Measurements from ENCODE around the gene HTT.
A peak's percentile ranks its signal among the peaks of the same experiment; 100 is the strongest.

Gene HTT

GRCh38 chr4:3218824-3219760, 144.6 kb downstream of the HTT start:
- intact Hi-C loops (cut with micrococcal nuclease) = no loop called here
- Mint-ChIP-seq H3K27me3 (no peaks in the 10 kb centered on the region), H3K27ac (no peak overlapping the region), H3K36me3 (ENCODE audit: low read depth) (peaks cover 100% of the 10 kb centered on the region), H3K9me3 (no peaks in the 10 kb centered on the region), H3K4me3 (no peak overlapping the region), H3K4me1 (ENCODE audit: low read depth) (peaks cover 37% of the 10 kb centered on the region)

GRCh38 chr4:3219761-3220475, 145.4 kb downstream of the HTT start:
- Mint-ChIP-seq H3K9me3 (no peaks in the 10 kb centered on the region), H3K27me3 (no peaks in the 10 kb centered on the region), H3K4me3 (no peak overlapping the region), H3K36me3 (ENCODE audit: low read depth) (peaks cover 100% of the 10 kb centered on the region), H3K27ac (no peak overlapping the region), H3K4me1 (ENCODE audit: low read depth) (peaks cover 46% of the 10 kb centered on the region)
- intact Hi-C loops (cut with micrococcal nuclease) = no loop called here

- Mint-ChIP-seq H3K36me3 (ENCODE audit: low read depth) (peaks cover 100% of the 10 kb centered on the region), H3K27me3 (no peaks in the 10 kb centered on the region), H3K4me1 (ENCODE audit: low read depth) (peaks cover 53% of the 10 kb centered on the region)
Observed at GRCh38 chr4:3220476-3221183, 146.1 kb downstream of the HTT start.

GRCh38 chr4:3221184-3221494, 146.7 kb downstream of the HTT start:
- Mint-ChIP-seq H3K27me3 (no peaks in the 10 kb centered on the region), H3K9me3 (no peaks in the 10 kb centered on the region), H3K36me3 (ENCODE audit: low read depth) (peaks cover 100% of the 10 kb centered on the region), H3K4me1 (ENCODE audit: low read depth) (peaks cover 58% of the 10 kb centered on the region), H3K27ac (no peak overlapping the region), H3K4me3 (no peak overlapping the region)
- intact Hi-C loops (cut with micrococcal nuclease) = no loop called here

More at GRCh38 chr4:3220476-3221183, 146.1 kb downstream of the HTT start:
- no peak overlapping the region for H3K4me3 Mint-ChIP-seq
- intact Hi-C loops (cut with micrococcal nuclease) = no loop called here
- H3K9me3 Mint-ChIP-seq = no peaks in the 10 kb centered on the region
- no peak overlapping the region for H3K27ac Mint-ChIP-seq

GRCh38 chr4:3221996-3222395, 147.5 kb downstream of the HTT start:
- Mint-ChIP-seq H3K4me3 (no peak overlapping the region), H3K27ac (no peak overlapping the region), H3K36me3 (ENCODE audit: low read depth) (peaks cover 91% of the 10 kb centered on the region), H3K9me3 (no peaks in the 10 kb centered on the region), H3K4me1 (ENCODE audit: low read depth) (peaks cover 66% of the 10 kb centered on the region), H3K27me3 (no peaks in the 10 kb centered on the region)
- intact Hi-C loops (cut with micrococcal nuclease) = no loop called here

- peaks cover 86% of the 10 kb centered on the region for H3K36me3 Mint-ChIP-seq (ENCODE audit: low read depth)
- peaks cover 72% of the 10 kb centered on the region for H3K4me1 Mint-ChIP-seq (ENCODE audit: low read depth)
- H3K27me3 Mint-ChIP-seq = no peaks in the 10 kb centered on the region
- H3K9me3 Mint-ChIP-seq = no peaks in the 10 kb centered on the region
- intact Hi-C loops (cut with micrococcal nuclease) = no loop called here
- peak overlapping the region; percentile 89 for H3K27ac Mint-ChIP-seq
- H3K4me3 Mint-ChIP-seq = no peak overlapping the region
Observed at GRCh38 chr4:3223346-3223745, 148.9 kb downstream of the HTT start.

- peak overlapping the region; percentile 89 for H3K27ac Mint-ChIP-seq
- intact Hi-C loops (cut with micrococcal nuclease) = no loop called here
- H3K9me3 Mint-ChIP-seq = no peaks in the 10 kb centered on the region
- peaks cover 64% of the 10 kb centered on the region for H3K4me1 Mint-ChIP-seq (ENCODE audit: low read depth)
- H3K27me3 Mint-ChIP-seq = no peaks in the 10 kb centered on the region
- H3K36me3 Mint-ChIP-seq (ENCODE audit: low read depth) = peaks cover 86% of the 10 kb centered on the region
- peak overlapping the region; percentile 44 for H3K4me3 Mint-ChIP-seq
Observed at GRCh38 chr4:3223956-3224748, 149.7 kb downstream of the HTT start.

GRCh38 chr4:3225071-3225850, 150.8 kb downstream of the HTT start:
- Mint-ChIP-seq H3K4me3 (no peak overlapping the region), H3K36me3 (ENCODE audit: low read depth) (peaks cover 86% of the 10 kb centered on the region), H3K27me3 (no peaks in the 10 kb centered on the region), H3K4me1 (ENCODE audit: low read depth) (peaks cover 55% of the 10 kb centered on the region), H3K9me3 (no peaks in the 10 kb centered on the region), H3K27ac (peak overlapping the region; percentile 89)
- intact Hi-C loops (cut with micrococcal nuclease) = no loop called here

GRCh38 chr4:3225936-3226335, 151.5 kb downstream of the HTT start:
- peak overlapping the region; percentile 17 for H3K4me3 Mint-ChIP-seq
- no peaks in the 10 kb centered on the region for H3K27me3 Mint-ChIP-seq
- H3K9me3 Mint-ChIP-seq = no peaks in the 10 kb centered on the region
- peak overlapping the region; percentile 89 for H3K27ac Mint-ChIP-seq
- H3K36me3 Mint-ChIP-seq (ENCODE audit: low read depth) = peaks cover 86% of the 10 kb centered on the region
- H3K4me1 Mint-ChIP-seq (ENCODE audit: low read depth) = peaks cover 55% of the 10 kb centered on the region
- intact Hi-C loops (cut with micrococcal nuclease) = loop anchor here (1.0 kb wide), 1 partner anchor 66 kb away; no protein-coding TSS in a partner anchor

GRCh38 chr4:3226467-3226866, 152.0 kb downstream of the HTT start:
- no peaks in the 10 kb centered on the region for H3K27me3 Mint-ChIP-seq
- H3K36me3 Mint-ChIP-seq (ENCODE audit: low read depth) = peaks cover 86% of the 10 kb centered on the region
- no peak overlapping the region for H3K4me3 Mint-ChIP-seq
- intact Hi-C loops (cut with micrococcal nuclease) = loop anchor here (1.0 kb wide), 1 partner anchor 66 kb away; no protein-coding TSS in a partner anchor
- peaks cover 58% of the 10 kb centered on the region for H3K4me1 Mint-ChIP-seq (ENCODE audit: low read depth)
- H3K9me3 Mint-ChIP-seq = no peaks in the 10 kb centered on the region
- H3K27ac Mint-ChIP-seq = peak overlapping the region; percentile 89

- no peaks in the 10 kb centered on the region for H3K27me3 Mint-ChIP-seq
- intact Hi-C loops (cut with micrococcal nuclease) = loop anchor here (1.0 kb wide), 1 partner anchor 65 kb away; no protein-coding TSS in a partner anchor
- peaks cover 60% of the 10 kb centered on the region for H3K4me1 Mint-ChIP-seq (ENCODE audit: low read depth)
- no peak overlapping the region for H3K4me3 Mint-ChIP-seq
- peak overlapping the region; percentile 89 for H3K27ac Mint-ChIP-seq
- H3K9me3 Mint-ChIP-seq = no peaks in the 10 kb centered on the region
- H3K36me3 Mint-ChIP-seq (ENCODE audit: low read depth) = peaks cover 86% of the 10 kb centered on the region
Observed at GRCh38 chr4:3226944-3227343, 152.5 kb downstream of the HTT start.

GRCh38 chr4:3227878-3228675, 153.6 kb downstream of the HTT start:
- peaks cover 50% of the 10 kb centered on the region for H3K4me1 Mint-ChIP-seq (ENCODE audit: low read depth)
- intact Hi-C loops (cut with micrococcal nuclease) = no loop called here
- H3K27me3 Mint-ChIP-seq = no peaks in the 10 kb centered on the region
- H3K9me3 Mint-ChIP-seq = no peaks in the 10 kb centered on the region
- no peak overlapping the region for H3K27ac Mint-ChIP-seq
- H3K36me3 Mint-ChIP-seq (ENCODE audit: low read depth) = peaks cover 86% of the 10 kb centered on the region
- H3K4me3 Mint-ChIP-seq = no peak overlapping the region

Data from dendritic cell treated with granulocyte-macrophage colony-stimulating factor and Interleukin-4, amounts not matched to agents 40 ng/mL and 50 ng/mL, for 4 days (primary cell).